Stimulated activated CD4-positive, alpha-beta T cell treated with anti-CD3 and anti-CD28 coated beads, Interleukin-15, amount 100 ng/mL, for 48 hours (primary cell): ENCODE measurements around the gene C9.
"Not testable (repeated sequence)": the region's sequence is repeated elsewhere in the genome, so short reads cannot be mapped to it uniquely, and the experiment has no call there.

Source experiments
- DNase-seq, 2 donors: peaks; one replicate each; pipeline ENCODE4 v3.0.0-alpha.2; 2020; ENCODE audit warnings: low read depth in 2 of 2

The C9 gene

DNA sequence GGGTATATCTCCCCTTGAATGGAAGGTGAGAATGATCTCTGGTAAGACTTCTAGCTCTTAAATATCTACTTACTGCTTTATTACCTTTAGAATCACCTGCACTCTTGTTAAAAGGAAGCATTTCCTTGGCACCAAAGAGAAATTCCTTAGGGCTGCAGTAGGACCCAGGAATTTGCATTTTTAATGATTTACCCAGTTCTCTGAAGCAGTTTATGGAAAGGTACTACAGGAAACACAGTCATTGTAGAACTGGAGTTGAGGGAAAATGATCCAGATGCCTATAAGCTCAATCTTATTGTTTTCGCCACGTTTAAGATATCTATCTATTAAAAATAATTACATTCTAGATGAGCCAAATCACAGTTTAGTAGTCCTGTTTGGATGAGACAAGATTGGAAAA, 9.5 kb upstream of the C9 start:
- DNase-seq: no peak

DNA sequence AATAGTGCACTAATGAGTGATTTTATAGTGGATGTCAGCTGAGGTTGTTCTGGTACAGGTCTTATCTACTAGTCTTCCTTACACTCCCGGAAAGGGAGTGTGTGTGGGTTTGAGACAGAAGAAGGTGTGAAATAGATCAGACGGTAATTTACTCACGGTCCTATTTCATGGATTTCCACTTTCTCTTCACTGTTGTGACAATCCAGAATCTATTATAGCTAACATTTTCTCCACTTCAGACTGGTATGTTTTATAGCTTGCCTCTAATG, 7.0 kb upstream of the C9 start:
- DNase-seq: no peak

DNA sequence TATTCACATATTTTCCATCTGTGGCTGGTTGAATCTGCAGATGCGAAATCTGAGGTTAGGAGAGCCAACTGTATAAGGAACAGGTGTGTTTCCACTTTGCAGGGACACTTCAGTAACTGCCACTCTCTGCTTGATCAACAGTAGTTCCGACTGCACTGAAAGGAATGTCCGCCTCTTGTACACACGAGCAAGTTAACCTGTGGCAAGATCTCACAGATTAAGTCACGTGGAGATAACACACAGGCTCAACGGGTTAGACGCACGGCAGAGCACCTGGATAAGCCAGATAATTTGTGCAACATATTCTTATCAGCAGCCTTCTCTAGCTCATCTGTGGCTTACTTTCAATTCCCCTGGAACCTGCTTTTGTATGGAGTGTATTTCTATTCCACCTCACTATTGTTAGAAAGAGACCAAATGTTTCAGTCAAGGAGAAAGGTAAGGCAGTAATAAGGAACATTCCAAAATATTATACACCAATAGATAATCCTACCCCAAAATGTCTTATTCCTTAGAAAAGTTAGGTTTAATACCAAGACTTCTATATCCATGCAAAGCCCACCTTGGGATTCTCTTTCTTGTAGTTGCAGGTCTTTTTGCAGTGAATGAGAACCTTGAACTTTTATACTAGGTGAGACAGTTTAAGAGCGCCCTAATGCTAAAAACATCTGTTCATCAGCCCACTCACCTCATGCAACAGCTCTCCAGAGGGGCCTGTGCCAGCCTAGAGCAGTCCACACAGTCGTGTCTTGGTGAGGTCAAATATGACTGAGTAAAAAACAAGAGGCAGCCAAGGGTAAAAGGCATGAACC, 6.5 kb upstream of the C9 start:
- no peak for DNase-seq

DNA sequence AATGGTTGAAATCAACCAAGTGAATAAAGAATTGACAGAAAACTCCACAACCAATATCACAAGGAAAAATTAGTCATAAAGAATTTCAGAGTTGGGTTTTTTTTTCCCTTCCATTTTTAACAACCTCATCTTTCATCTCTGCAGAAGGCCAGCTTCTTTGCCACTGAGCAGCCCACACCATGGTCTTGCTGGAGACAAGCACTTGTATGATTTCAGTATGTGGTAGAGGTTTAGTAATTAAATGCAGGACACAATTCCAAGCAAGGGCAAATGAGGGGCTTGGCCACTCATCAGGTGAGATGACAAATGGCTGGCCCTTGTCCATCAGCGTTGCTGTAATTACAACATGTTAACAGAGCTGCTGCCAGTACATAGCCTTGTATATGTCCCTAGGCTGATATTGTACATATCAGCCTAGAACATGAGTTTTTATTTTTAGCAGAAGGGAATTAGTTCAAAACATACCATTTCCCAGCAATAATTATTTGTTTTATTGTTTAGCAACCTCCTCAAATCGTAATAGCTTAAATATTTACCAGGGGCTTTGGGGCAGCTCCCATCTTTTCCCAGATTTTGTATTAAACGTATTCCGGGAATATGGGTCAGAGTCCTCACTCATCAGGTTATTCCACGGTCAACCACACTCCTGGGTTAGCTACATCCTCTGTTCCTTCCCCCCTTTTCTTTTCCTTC, 5.0 kb upstream of the C9 start:
- no peak for DNase-seq

DNA sequence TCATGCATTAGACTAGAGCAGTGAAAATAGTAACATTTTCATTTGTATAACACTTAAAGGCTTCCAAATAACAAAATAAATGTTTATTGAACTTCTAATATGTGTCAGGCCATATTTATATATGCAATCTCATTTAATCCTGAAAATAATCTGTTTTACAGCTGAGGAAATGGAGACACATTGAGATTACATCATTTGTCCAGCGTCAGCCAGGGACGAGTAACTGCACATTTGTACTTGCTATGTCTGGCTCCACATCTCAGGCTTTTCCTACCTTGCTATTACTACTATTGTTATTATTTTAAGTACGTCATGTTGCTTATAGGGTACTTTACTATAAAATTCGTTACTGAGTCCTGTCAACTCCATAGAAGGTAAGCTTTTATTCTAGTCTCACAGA, 3.8 kb upstream of the C9 start:
- no peak for DNase-seq

DNA sequence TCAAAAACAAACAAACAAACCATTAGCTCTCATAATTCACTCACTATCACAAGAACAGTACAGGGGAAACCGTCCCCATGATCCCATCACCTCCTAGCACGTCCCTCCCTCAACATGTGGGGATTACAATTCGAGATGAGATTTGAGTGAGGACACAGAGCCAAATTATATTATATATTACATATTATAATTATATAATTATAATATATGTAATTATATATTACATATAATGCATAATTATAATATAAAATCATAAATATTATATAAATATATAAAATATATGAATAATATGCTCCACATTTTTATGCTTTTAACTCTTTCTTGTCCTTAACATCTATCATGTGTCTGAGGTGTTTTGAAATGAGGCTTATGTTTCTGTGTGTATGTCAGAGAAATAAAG, 3.4 kb upstream of the C9 start:
- no peak for DNase-seq

DNA sequence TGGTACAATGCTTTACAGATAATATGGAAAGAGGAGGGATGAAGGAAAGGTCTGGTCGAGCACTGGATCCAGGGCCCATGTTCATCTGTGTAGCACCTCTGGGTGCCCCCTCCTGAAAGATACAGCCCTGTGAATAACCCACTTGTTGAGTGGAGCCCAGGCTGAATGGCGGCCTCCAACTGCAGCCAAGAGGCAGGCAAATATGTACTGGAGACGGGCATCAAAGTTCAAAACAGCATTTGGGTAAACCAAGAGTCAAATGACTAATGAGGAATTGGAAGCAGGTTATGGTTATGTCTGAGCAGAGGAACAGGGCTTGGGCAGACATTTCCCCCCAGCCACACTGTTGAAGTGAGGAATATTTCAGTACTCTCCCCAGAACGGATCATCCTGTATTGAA, 1.1 kb downstream of the C9 start:
- DNase-seq: no peak

DNA sequence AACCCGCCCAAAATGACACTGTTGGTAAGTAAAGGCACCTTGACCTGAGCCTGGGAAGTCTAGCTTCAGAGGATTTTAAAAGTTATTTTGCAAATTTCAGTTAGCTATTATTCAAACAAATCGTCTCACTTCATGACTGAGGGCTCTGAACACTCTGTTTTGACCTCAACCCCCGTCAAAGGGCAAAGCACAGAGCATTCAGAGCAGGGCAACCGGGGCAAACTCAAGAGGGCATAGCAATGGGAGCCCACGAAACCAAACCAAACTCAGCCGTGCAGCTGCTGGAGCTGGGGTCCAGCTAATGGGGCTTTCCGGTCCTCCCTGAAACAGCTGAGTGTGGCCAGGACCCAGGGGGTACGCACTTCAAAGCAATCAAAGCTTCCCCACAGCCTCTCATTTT, 1.6 kb downstream of the C9 start:
- DNase-seq: no peak

DNA sequence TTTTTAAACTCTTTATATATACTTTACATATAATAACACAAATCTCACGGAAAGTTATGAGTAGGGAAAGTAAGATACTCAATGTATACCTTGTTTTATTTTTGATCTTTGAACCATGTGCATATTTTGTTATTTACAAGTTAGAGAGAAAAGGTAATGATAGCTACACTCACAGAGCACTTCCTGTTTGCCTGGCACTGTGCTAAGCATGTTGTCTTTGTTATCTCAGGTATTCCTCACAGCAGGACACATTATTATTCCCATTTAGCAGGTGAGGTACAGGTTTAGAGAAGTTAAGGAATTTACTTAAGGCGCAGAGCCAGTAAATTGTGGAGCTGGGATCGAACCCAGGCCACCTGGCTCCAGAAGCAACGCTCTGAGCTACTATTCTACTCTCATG, 3.0 kb downstream of the C9 start:
- no peak for DNase-seq

DNA sequence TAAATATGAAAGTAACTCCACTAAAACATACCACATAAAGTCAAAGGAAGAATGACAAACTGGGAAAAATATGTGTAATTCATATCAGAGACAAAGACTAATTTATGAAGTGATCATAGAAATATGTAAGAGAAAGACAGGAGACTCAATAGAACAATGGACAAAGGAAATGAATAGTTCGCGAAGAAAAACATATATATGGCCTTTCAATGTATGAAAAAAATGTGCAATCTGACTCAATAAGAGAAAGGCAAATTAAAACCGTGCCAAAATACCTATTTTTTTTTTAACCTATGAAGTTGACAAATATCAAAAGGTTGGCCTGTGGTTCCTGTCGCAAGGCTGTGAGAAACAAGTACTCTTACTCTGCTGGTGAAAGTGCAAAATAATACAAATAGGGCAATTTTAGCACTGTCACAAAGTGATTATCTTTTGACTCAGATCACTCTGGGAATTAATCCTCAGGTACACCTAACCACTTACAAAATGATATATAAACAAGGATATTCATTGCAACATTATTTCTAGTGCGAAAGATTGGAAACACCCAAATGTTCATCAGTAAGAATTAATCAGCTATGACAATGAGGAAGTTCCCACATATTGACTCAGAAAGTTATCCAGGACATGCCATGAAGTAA, 3.7 kb downstream of the C9 start:
- no peak for DNase-seq

DNA sequence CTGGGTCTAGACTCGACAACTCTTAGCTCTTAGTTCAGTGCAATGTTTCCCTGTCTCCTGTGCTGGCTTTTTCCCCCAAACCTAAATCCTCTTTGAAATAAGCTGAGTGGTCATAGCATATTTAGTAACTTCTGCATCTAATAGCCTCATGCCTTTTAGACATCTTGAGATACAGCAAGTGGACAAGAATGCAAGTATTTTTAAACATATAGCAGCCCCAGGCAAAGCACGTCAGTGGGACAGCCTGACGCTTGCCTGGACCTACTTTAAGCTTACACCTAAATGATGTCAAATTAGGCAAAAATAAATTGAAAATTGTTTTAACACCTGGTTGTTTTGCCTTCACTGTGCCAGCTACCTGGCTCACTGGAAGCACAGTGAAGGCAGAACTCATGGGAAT, 8.0 kb downstream of the C9 start:
- no peak for DNase-seq

DNA sequence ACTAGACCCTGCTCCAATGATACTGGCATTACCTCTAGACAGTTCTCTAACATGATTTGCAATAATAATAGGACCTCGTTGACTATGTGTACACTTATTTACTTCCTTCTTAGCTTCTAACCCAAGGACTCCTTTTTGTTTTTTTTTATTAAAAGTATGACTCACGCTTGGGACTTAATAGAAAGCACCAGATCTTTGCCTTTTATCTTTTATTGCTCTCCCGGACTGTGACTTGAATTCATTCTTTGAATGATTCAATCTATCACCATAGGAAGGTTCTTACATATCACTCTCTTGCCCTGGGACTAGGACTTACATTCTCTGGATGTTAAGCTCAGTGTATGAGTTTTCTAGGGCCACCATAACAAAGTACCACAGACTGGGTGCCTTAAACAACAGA, 9.0 kb downstream of the C9 start:
- DNase-seq: no peak

DNA sequence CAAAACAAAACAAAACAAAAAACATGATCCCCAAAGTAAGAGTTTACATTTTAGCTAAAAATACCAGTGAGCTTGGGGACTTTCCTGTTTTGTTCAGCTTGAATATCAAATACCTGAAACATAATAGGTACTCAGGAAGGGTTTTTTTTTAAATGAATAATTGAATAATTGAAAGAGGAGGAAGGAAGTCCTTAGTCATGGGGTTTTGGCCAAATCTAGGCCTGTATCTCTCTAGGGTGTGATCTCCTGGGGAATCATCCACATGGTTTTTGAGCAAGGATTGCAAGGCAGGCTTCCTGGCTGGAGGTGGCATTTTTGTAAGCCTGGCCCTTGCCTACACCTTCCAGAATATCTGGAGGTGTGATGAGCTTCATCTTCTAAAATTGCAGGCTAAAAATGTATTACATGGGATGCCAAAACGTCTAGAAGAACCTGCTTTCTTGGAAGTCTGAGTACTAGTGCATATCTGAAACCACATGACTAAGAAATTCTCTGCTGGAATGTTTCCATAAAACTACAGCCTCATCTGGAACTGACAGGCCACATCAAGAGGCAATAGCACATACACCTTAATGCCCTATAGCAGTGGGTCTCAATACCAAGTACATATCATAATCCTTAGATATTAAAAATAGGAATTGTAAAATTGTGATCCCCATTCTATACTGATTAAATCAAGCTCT, 10.4 kb downstream of the C9 start:
- DNase-seq: no peak

DNA sequence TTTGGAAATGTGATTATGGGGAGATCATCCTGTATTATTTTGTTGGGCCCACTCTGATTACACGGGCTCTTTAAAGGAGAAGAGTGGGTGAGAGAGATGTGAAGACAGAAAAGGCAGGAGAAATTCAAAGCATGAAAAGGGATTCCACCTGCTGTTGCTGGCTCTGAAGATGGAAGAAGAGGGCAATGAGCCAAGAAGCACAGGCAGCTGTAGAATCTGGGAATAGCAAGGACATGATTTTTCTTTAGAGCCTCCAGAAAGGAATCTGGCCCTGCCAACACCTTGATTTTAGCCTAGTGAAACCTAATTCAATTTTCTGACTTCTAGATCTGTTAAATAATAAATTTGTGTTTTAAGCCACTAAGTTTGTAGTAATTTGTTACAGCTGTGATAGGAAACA, 11.3 kb downstream of the C9 start:
- no peak for DNase-seq

DNA sequence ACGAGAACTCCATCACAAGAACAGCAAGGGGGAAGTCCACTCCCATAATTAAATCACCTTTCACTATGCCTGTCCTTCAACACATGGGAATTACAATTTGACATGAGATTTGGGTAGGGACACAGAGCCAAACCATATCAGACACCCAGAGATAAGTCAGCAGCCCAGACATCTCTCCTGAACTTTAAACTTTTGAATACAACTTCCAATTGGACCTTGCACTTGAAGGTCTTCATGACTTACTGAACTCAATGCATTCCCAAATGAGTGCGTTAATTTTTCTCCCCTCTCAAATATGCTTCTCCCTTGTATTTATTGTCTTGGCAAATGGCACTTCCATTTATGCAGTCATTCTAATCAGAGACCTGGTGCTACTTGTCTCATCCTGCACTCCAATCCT, 12.1 kb downstream of the C9 start:
- no peak for DNase-seq

DNA sequence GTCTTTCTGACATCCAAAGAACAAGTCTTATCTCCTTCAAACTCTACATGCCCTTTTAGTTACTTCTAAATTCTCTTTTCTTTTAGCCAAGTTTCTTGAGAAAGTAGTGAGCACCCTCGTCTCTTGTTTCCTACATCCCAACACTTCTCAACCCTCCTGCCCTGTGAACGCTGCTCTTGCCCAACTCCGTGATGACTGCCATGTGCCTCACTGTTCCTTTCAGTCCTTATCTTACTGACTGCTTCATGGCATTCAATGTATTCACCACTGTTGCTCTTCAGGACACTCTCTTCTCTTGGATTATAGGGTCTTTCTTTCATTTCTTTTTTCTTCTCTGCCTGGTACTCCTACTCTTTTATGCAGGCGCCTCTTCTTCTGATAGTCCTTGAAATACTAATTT, 14.8 kb downstream of the C9 start:
- no peak for DNase-seq

DNA sequence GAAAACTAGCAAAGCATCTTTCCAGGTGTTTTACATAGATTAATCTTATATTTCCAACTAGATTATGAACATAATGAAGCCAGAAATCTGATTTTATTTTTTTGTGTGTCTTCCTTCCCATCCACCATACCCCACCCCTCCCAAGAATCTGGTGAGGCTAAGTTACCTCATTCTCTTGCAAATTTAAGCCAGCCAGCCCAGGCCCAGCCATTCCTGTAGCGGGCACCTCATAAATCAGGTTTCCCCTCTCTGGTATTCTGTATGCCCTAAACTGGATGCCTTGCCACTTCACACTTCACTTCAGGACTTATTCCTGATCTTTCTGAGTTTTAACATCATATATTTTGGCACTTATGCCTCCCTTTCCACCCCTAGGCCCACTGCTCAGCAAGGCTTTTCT, 21.8 kb downstream of the C9 start:
- no peak for DNase-seq

DNA sequence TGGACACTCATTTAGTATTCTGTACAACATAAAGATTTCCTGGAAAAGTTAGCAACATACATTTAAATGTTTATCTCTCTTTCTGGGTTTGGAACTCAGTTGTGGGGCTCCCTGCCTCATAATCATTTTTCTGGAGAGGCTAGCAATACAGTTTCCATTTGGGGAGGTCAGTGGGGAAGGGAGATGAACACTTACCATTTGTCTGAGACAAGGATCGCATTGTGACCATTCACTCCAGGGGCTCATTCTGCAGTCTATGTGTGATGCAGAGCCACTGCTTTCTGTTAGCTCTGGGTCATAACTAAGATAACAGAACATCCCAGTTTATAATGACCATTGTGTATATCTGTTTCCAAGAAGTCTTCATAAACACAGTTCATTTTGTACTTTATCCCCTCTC, 22.4 kb downstream of the C9 start:
- DNase-seq: no peak

DNA sequence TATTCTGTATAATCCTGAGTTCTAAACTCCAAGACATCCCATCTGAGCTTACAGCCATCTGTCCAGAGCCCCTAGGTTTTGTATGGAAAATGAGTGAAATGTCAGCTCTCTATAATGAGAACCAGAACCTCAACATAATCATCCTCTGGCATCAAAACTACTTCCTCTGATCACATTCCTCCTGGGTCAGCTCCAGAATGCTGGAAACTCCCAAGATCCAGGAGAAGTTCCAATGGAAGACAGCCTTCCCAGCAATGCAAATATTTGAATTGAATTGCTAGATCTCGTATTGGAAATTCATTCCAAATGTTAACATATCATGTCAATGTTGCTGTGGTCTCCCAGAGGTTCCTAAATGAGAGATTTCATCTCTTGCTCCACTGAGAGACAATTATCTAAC, 23.8 kb downstream of the C9 start:
- DNase-seq: no peak

DNA sequence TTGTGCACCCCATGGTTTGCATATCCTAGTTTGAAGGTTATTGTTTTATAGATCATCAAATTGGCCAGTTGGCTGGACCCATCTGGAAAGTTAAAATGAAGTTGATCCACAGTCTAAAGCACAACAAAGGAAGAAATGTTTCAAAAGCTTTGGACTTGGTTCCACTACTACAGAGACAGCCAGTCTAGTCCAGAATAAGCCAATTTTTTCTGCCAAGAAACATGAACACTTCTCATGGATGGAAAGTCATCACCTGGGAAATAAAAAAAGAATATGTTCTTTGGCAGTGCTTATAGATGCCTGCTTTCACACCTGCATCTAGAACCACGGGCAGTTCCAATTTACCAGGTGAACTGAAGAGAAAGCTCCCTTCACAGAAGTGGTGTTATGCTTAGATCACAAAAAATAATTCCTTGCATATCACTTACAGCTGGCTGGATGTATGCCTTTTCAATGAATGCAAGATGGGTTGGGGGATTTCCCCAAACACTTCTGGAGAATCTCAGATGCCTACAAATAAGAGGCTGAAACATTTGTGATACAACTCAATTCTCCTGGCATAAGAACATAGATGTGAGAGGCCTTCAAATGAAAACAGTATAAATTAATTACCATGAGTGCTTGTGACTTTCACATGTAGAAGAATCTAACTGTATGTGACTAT, 26.9 kb downstream of the C9 start:
- no peak for DNase-seq

DNA sequence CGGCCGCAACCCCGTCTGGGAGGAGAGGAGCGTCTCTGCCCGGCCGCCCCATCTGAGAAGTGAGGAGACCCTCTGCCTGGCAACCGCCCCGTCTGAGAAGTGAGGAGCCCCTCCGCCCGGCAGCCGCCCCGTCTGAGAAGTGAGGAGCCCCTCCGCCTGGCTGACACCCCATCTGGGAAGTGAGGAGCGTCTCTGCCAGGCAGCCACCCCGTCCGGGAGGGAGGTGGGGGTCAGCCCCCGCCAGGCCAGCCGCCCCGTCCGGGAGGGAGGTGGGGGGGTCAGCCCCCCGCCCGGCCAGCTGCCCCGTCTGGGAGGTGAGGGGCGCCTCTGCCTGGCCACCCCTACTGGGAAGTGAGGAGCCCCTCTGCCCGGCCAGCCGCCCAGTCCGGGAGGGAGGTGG, 30.0 kb downstream of the C9 start:
- DNase-seq: not testable (repeated sequence)

DNA sequence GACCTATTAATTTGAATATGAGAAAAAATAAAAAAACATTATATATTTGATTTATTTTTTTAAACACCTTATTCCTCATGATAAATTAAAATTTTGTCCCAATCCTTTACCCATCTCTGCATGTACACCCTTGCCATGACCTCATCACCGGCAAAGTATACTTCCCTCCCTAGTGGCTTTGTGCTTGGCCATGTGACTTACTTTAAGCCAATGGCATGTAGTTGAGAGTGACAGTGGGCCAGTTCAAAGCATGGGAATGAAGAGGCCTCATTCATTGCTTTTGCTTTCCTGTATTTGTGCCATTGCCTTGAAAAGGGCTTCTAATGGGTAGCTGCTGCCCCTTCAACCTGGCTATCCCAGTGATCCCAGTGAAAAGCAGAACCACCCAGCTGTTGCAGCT, 31.2 kb downstream of the C9 start:
- no peak for DNase-seq
